GM12878 (cell line): ENCODE measurements around the gene NAGK. TPM values are rescaled to one million over a fixed set of nuclear protein-coding genes. Genes with fewer than 3 reads are reported as not detected.
"Not testable (repeated sequence)": the region's sequence is repeated elsewhere in the genome, so short reads cannot be mapped to it uniquely, and the experiment has no call there.

Source experiments
- ATAC-seq: fragments of 200-7000 bp; cut with Tn5 transposase; 3 replicates; pipeline ENCODE4 v1.9.1; 2020; ENCODE audit warnings: mild to moderate bottlenecking, moderate library complexity
- BruUV-seq: library from RNA; stranded (reverse); fragments of 400-500 nt; replicated peaks from 2 replicates; lab custom pipeline; 2021; lab: Mats Ljungman, UMichigan
- CTCF ChIA-PET: fragments of 300-600 bp; sonication (Branson Sonifier 250); formaldehyde crosslinking; extraction: SDS; loops from one replicate; lab custom pipeline; 2021; ENCODE audit warnings: inconsistent platforms; lab: Yijun Ruan, JAX
- POLR2A ChIA-PET: fragments of 350-600 bp; formaldehyde crosslinking; extraction: SDS; loops from one replicate; lab custom pipeline; 2021; ENCODE audit warnings: inconsistent platforms; lab: Charles Lee
- RAD21 ChIA-PET: fragments of 300-600 bp; sonication (Branson Sonifier 250); formaldehyde crosslinking; loops from one replicate; lab custom pipeline; 2023; ENCODE audit warnings: antibody characterized with exemption; ENCODE audit not compliant: unreplicated experiment; lab: Charles Lee
- SMC1A ChIA-PET: fragments of 300-600 bp; sonication (Branson Sonifier 250); formaldehyde crosslinking; loops from one replicate; lab custom pipeline; 2023; ENCODE audit not compliant: unreplicated experiment, uncharacterized antibody; lab: Charles Lee
- DNase-seq: peaks from one replicate; pipeline ENCODE4 v3.0.0-alpha.2; 2011; ENCODE audit warnings: low read depth, low spot score
- FAIRE-seq: peaks from 3 replicates; lab custom pipeline; 2011; peaks lifted over from hg19 to GRCh38; lab: Jason Lieb, UNC
- H2AFZ ChIP-seq: 2 replicates; pipeline ENCODE4 v1.6.0; 2011; ENCODE audit warnings: low read depth, low read length, control low read depth; ENCODE audit not compliant: control insufficient read depth
- H3K27ac ChIP-seq: 2 replicates; pipeline ENCODE4 v1.5.1; 2011; ENCODE audit warnings: control low read depth; ENCODE audit not compliant: control insufficient read depth, insufficient read depth
- H3K27me3 ChIP-seq, 2 experiments: replicated peaks in 1 of 2; 2 replicates each; pipeline versions ENCODE4 v1.6.0 to v1.6.1; 2011; ENCODE audit warnings: low read length in 1 of 2; ENCODE audit not compliant: control insufficient read depth in 2 of 2, insufficient read depth in 2 of 2
- H3K36me3 ChIP-seq, 2 experiments: 2 replicates each; pipeline ENCODE4 v1.5.1; 2011; ENCODE audit warnings: low read length in 1 of 2; ENCODE audit not compliant: control insufficient read depth in 2 of 2, insufficient read depth in 2 of 2
- H3K4me1 ChIP-seq: 2 replicates; pipeline ENCODE4 v1.6.1; 2011; ENCODE audit warnings: mild to moderate bottlenecking, low read length, moderate library complexity, mixed read lengths; ENCODE audit not compliant: control insufficient read depth, insufficient read depth
- H3K4me2 ChIP-seq: 2 replicates; pipeline ENCODE4 v1.6.0; 2011; ENCODE audit warnings: control low read depth; ENCODE audit not compliant: control insufficient read depth, insufficient read depth
- H3K4me3 ChIP-seq: fragments of 200-600 bp; sonication (generic); 2 replicates; pipeline ENCODE4 v1.5.1; 2016
- H3K79me2 ChIP-seq: 2 replicates; pipeline ENCODE4 v1.6.0; 2011; ENCODE audit warnings: low read length; ENCODE audit not compliant: control insufficient read depth, insufficient read depth
- H3K9ac ChIP-seq: 2 replicates; pipeline ENCODE4 v1.8.0; 2011; ENCODE audit warnings: low read length, control low read depth, mixed read lengths; ENCODE audit not compliant: control insufficient read depth, insufficient read depth
- H3K9me3 ChIP-seq: replicated peaks from 3 replicates; pipeline ENCODE4 v1.5.1; 2011; ENCODE audit warnings: mild to moderate bottlenecking, low read length; ENCODE audit not compliant: control insufficient read depth, insufficient read depth
- H4K20me1 ChIP-seq: 2 replicates; pipeline ENCODE4 v1.6.0; 2011; ENCODE audit not compliant: control insufficient read depth, insufficient read depth
- PAX5 ChIP-seq: IDR thresholded peaks from 2 replicates; pipeline ENCODE4 v1.6.1; 2011; ENCODE audit warnings: low read depth, low read length, borderline replicate concordance
- ZNF274 ChIP-seq: IDR thresholded peaks from one replicate; pipeline ENCODE4 v1.8.0; 2011; ENCODE audit not compliant: insufficient read length, insufficient read depth
- WGBS: methylation state at CpG from one replicate; pipeline ENCODE4 v1.1.6; 2016; ENCODE audit warnings: low lambda C conversion rate; ENCODE audit not compliant: insufficient replicate concordance, insufficient coverage; ENCODE audit errors: missing lambda C conversion rate; 5-methylcytosine and 5-hydroxymethylcytosine counted together
- in situ Hi-C: fragments of 300-500 bp; cut with MboI; formaldehyde crosslinking; loops from 9 replicates; pipeline ENCODE4 v1.14.3; 2018; ENCODE audit warnings: mixed read lengths
- intact Hi-C: fragments of 100-400 bp; cut with micrococcal nuclease; formaldehyde crosslinking; loops from one replicate; pipeline ENCODE4 v1.14.2; 2022; ENCODE audit not compliant: unreplicated experiment
- polyA plus RNA-seq, 11 experiments: library from polyadenylated mRNA; depleted of rRNA in 4 of 11; unstranded in 6 of 11; stranded (reverse) in 5 of 11; fragments of >200 nt; fragmentation: Nextera tagmentation in 4 of 11; fragmentation: Illumina TruSeq in 1 of 11; extraction: Ambion mirVana in 4 of 11; extraction: Trizol in 1 of 11; gene quantifications; 1 replicate in 1 of 11; 2 replicates in 10 of 11; pipeline versions ENCODE4 v1.2.1 to v1.2.3, GENCODE V29; 2011 to 2016; ENCODE audit warnings: inconsistent platforms in 2 of 11, missing spikeins in 2 of 11, low read depth in 1 of 11
- total RNA-seq, 4 experiments: library from RNA; depleted of rRNA in 3 of 4; stranded (reverse); fragments of >200 nt in 3 of 4; fragmentation: Illumina TruSeq in 1 of 4; extraction: Trizol in 1 of 4; gene quantifications; 2 replicates each; pipeline versions ENCODE4 v1.2.1 to v1.2.3, GENCODE V29; 2013 to 2021

Gene NAGK
- total and polyA plus RNA-seq, 10 of the 15 experiments (the other 5 are each of a cell fraction or from before 2014, with no cell fraction given): 67.7 to 137 (median 115) TPM

DNA sequence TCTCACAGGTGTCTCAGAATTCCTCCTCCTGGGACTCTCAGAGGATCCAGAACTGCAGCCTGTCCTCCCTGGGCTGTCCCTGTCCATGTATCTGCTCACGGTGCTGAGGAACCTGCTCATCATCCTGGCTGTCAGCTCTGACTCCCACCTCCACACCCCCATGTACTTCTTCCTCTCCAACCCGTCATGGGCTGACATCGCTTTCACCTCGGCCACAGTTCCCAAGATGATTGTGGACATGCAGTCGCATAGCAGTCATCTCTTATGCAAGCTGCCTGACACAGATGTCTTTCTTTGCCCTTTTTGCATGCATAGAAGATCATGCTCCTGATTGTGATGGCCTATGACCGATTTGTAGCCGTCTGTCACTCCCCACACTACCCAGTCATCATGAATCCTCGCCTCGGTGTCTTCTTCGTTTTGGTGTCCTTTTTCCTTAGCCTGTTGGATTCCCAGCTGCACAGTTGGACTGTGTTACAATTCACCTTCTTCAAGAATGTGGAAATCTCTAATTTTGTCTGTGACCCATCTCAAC, 13.2 kb upstream of the NAGK start:
- H4K20me1 ChIP-seq, H3K4me2 ChIP-seq, H3K4me3 ChIP-seq, intact Hi-C loops, H3K9ac ChIP-seq, H3K27ac ChIP-seq, in situ Hi-C loops, H2AFZ ChIP-seq, POLR2A ChIA-PET, H3K79me2 ChIP-seq, ATAC-seq, FAIRE-seq, H3K4me1 ChIP-seq, H3K36me3 ChIP-seq, DNase-seq, BruUV-seq, H3K9me3 ChIP-seq, H3K27me3 ChIP-seq, RAD21 ChIA-PET: not testable (repeated sequence)
- WGBS: 30% methylated on average over 10 of the region's 10 CpGs
- ChIA-PET CTCF (interaction anchor here (2.4 kb wide), 1 partner anchor 16 kb away, joined by 7 read pairs; no protein-coding TSS in a partner anchor), SMC1A (interaction anchor here (1.8 kb wide), 1 partner anchor 15 kb away, joined by 5 read pairs; no protein-coding TSS in a partner anchor)

DNA sequence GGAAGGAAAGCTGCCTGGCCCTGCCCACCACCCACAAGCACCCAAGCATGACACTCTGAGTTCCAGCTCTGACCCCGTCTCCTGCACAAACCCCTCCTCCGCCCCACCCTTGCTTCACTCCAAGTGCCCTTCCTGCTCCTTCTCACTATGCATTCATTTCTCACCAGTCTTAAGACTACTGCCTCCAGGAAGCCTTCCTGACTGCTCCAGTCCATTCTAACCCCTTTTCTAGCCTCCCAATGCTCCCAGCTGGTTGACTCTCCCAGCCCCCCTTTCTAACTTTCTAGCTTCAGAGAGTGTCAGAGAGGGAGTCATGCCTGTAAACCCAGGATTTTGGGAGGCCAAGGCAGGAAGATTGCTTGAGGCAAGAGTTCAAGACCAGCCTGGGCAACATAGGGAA, 8.2 kb upstream of the NAGK start:
- DNase-seq: no peak

More for the DNA sequence above, 8.2 kb upstream of the NAGK start:
- H3K4me3 ChIP-seq: no peak overlapping the region
- ATAC-seq (no peak), FAIRE-seq (no peak)
- intact Hi-C loops (loop anchor here (10.0 kb wide), 1 partner anchor 955 kb away; no protein-coding TSS in a partner anchor), in situ Hi-C loops (loop anchor here (10.0 kb wide), 1 partner anchor 765 kb away; the partner anchor contains the start of gene SNRPG)
- no peak overlapping the region for H3K27ac ChIP-seq
- H3K4me2 ChIP-seq: no peak overlapping the region
- RAD21 ChIA-PET: interaction anchor here (2.2 kb wide), 1 partner anchor 11 kb away, joined by 10 read pairs; no protein-coding TSS in a partner anchor
- no peaks in the 10 kb centered on the region for H3K9me3 ChIP-seq
- H3K36me3 ChIP-seq: no peaks in the 10 kb centered on the region
- 64% methylated on average over 2 of the region's 2 CpGs for WGBS
- H3K4me1 ChIP-seq: peaks cover 29% of the 10 kb centered on the region
- CTCF ChIA-PET: interaction anchor here (0.7 to 2.7 kb wide), 6 partner anchors 9 to 123 kb away, joined by 3 to 21 read pairs (median 4); no protein-coding TSS in a partner anchor
- SMC1A ChIA-PET: interaction anchor here (0.9 to 3.1 kb wide), 4 partner anchors 8 to 71 kb away, joined by 3 to 15 read pairs (median 5); partner anchors contain the start of gene NAGK
- H3K79me2 ChIP-seq: no peaks in the 10 kb centered on the region
- TF ChIP-seq PAX5 (0 out of 2 replicates have a peak, but pooled peaks have one; percentile 10), ZNF274 (no peak)
- H3K9ac ChIP-seq: no peak overlapping the region
- no peaks in the 10 kb centered on the region for H4K20me1 ChIP-seq
- H2AFZ ChIP-seq: no peak overlapping the region
- POLR2A ChIA-PET: interaction anchor here (0.6 to 2.4 kb wide), 2 partner anchors 11 to 980 kb away, joined by 3 to 10 read pairs; no protein-coding TSS in a partner anchor
- no peaks in the 10 kb centered on the region for H3K27me3 ChIP-seq
- no TSS peak for BruUV-seq
